ENCODE data around the gene OR5K4. TPM values are rescaled to one million over a fixed set of nuclear protein-coding genes. Genes with fewer than 3 reads are reported as not detected.

OR5K4 gene
- total and polyA plus RNA-seq, 7 experiments from 2014 or later, result not detected

GRCh38 chr3:98326945-98327344, 26.7 kb upstream of the OR5K4 start:
- no peaks in the 10 kb centered on the region for H3K4me1 ChIP-seq (ENCODE audit: control insufficient read depth in 2 of 2, insufficient read depth in 2 of 2, low read length in 2 of 2)
- ChIA-PET CTCF (interaction anchor here (0.6 kb wide), 1 partner anchor 1579 kb away, joined by 3 read pairs; no protein-coding TSS in a partner anchor), POLR2A (no interaction called here)
- Mint-ChIP-seq H3K27ac (peak overlapping the region in 1 of 9 donors; percentile 21), H3K4me1 (peaks cover 0 to 21% (median 0%) of the 10 kb centered on the region in 7 donors), H3K36me3 (no peaks in the 10 kb centered on the region), H3K27me3 (peaks cover 15 to 54% (median 25%) of the 10 kb centered on the region in 5 donors), H3K9me3 (no peaks in the 10 kb centered on the region), H3K4me3 (no peak overlapping the region)
- no peak overlapping the region for H3K27ac ChIP-seq (ENCODE audit: low read depth, low read length)
- H3K27me3 ChIP-seq (ENCODE audit: control insufficient read depth in 2 of 2, insufficient read depth in 2 of 2, low read length in 2 of 2), result no peaks in the 10 kb centered on the region
- ATAC-seq (no peak), DNase-seq (no peak)
- H3K4me3 ChIP-seq (ENCODE audit: low read length), result no peak overlapping the region
- no peaks in the 10 kb centered on the region for H3K9me3 ChIP-seq (ENCODE audit: control insufficient read depth in 2 of 3, low read length in 3 of 3)
- H3K36me3 ChIP-seq (ENCODE audit: control insufficient read depth in 2 of 3, insufficient read depth in 3 of 3, low read length in 3 of 3), result no peaks in the 10 kb centered on the region
- intact Hi-C loops (cut with micrococcal nuclease), result loop anchor here in 1 of 2 donors (5.0 kb wide), 2 partner anchors 245 to 485 kb away; no protein-coding TSS in a partner anchor

DNA sequence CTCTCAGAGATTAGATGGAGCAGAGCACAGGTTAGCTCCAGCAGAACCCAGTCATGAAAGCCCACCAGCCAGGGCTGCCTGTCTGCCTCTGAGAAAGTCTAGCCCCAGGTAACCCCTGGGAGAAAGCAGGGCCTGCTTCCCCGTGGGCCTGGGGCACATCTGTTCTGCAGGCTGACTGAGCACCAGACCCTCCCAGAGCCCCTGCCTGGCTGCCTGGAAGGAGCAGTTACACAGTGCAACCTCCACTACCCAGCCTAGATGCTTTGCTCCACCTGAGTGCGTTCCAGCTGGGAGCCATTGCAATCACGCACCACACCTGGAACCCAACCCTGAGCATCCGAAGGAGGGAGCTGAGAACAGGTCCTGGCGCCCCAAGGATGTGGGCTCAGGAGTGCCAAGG, 24.7 kb upstream of the OR5K4 start:
- Mint-ChIP-seq H3K9me3 (no peaks in the 10 kb centered on the region), H3K36me3 (no peaks in the 10 kb centered on the region)

GRCh38 chr3:98329392-98330124, 24.1 kb upstream of the OR5K4 start:
- Histone ChIP-seq H3K4me3 (ENCODE audit: low read length) (no peak overlapping the region), H3K4me1 (ENCODE audit: control insufficient read depth in 2 of 2, insufficient read depth in 2 of 2, low read length in 2 of 2) (no peaks in the 10 kb centered on the region), H3K36me3 (ENCODE audit: control insufficient read depth in 2 of 3, insufficient read depth in 3 of 3, low read length in 3 of 3) (no peaks in the 10 kb centered on the region), H3K27me3 (ENCODE audit: control insufficient read depth in 2 of 2, insufficient read depth in 2 of 2, low read length in 2 of 2) (no peaks in the 10 kb centered on the region), H3K9me3 (ENCODE audit: control insufficient read depth in 2 of 3, low read length in 3 of 3) (no peaks in the 10 kb centered on the region), H3K27ac (ENCODE audit: low read depth, low read length) (no peak overlapping the region)
- ATAC-seq (peak; percentile 83), DNase-seq (peak in 8 of 9 donors; percentile 9 to 48 (median 34))
- H3K4me1 Mint-ChIP-seq, result peaks cover 0 to 25% (median 0%) of the 10 kb centered on the region in 7 donors
- peaks cover 16 to 66% (median 32%) of the 10 kb centered on the region in 5 donors for H3K27me3 Mint-ChIP-seq
- H3K9me3 Mint-ChIP-seq, result no peaks in the 10 kb centered on the region
- H3K36me3 Mint-ChIP-seq, result no peaks in the 10 kb centered on the region
- ChIA-PET POLR2A (interaction anchor here (1.0 kb wide), 1 partner anchor 290 kb away, joined by 3 read pairs; no protein-coding TSS in a partner anchor), CTCF (interaction anchor here (1.0 to 3.6 kb wide), 7 partner anchors 9 to 297 kb away, joined by 3 to 19 read pairs (median 4); no protein-coding TSS in a partner anchor)
- H3K27ac Mint-ChIP-seq, result peak overlapping the region in 1 of 9 donors; percentile 8
- intact Hi-C loops (cut with micrococcal nuclease), result loop anchor here (1.0 to 5.0 kb wide), 6 partner anchors 141 to 536 kb away; partner anchors contain the start of gene CPOX (in 1 of the 2)
- no peak overlapping the region for H3K4me3 Mint-ChIP-seq

More for the DNA sequence above, 24.7 kb upstream of the OR5K4 start:
- POLR2A ChIA-PET, result interaction anchor here (1.0 kb wide), 1 partner anchor 289 kb away, joined by 3 read pairs; no protein-coding TSS in a partner anchor
- DNase-seq (no peak), ATAC-seq (no peak)
- H3K27ac Mint-ChIP-seq, result no peak overlapping the region
- H3K9me3 ChIP-seq (ENCODE audit: control insufficient read depth in 2 of 3, low read length in 3 of 3), result no peaks in the 10 kb centered on the region
- CTCF ChIA-PET, result interaction anchor here (3.6 kb wide), 1 partner anchor 290 kb away, joined by 19 read pairs; no protein-coding TSS in a partner anchor
- H3K4me1 Mint-ChIP-seq, result peaks cover 0 to 25% (median 0%) of the 10 kb centered on the region in 7 donors
- H3K27me3 ChIP-seq (ENCODE audit: control insufficient read depth in 2 of 2, insufficient read depth in 2 of 2, low read length in 2 of 2), result no peaks in the 10 kb centered on the region
- intact Hi-C loops (cut with micrococcal nuclease), result loop anchor here (1.0 to 5.0 kb wide), 5 partner anchors 141 to 536 kb away; no protein-coding TSS in a partner anchor
- H3K36me3 ChIP-seq (ENCODE audit: control insufficient read depth in 2 of 3, insufficient read depth in 3 of 3, low read length in 3 of 3), result no peaks in the 10 kb centered on the region
- peaks cover 16 to 60% (median 32%) of the 10 kb centered on the region in 5 donors for H3K27me3 Mint-ChIP-seq
- no peak overlapping the region for H3K4me3 ChIP-seq (ENCODE audit: low read length)
- H3K27ac ChIP-seq (ENCODE audit: low read depth, low read length), result no peak overlapping the region
- H3K4me1 ChIP-seq (ENCODE audit: control insufficient read depth in 2 of 2, insufficient read depth in 2 of 2, low read length in 2 of 2), result no peaks in the 10 kb centered on the region
- no peak overlapping the region for H3K4me3 Mint-ChIP-seq

DNA sequence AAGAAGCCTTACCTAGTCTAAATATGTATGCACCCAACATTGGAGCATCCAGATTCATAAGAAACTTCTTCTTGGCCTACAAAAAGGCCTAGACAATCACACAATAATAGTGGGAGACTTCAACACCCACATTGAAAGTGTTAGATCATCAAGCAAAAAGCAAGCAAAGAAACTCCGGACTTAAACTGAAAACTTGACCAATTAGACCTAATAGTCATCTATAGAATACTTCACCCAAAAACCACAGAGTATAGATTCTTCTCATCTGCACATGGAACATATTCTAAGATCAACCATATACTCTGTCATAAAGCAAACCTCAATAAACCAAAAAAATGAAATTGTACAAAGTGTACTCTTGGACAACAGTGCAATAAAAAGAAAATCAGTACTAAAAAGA, 22.3 kb upstream of the OR5K4 start:
- H3K4me1 Mint-ChIP-seq, result peaks cover 0 to 25% (median 0%) of the 10 kb centered on the region in 7 donors
- intact Hi-C loops (cut with micrococcal nuclease), result loop anchor here in 1 of 2 donors (5.0 kb wide), 1 partner anchor 261 kb away; the partner anchor contains the start of gene CPOX
- Histone ChIP-seq H3K27me3 (ENCODE audit: control insufficient read depth in 2 of 2, insufficient read depth in 2 of 2, low read length in 2 of 2) (no peaks in the 10 kb centered on the region), H3K4me1 (ENCODE audit: control insufficient read depth in 2 of 2, insufficient read depth in 2 of 2, low read length in 2 of 2) (no peaks in the 10 kb centered on the region), H3K27ac (ENCODE audit: low read depth, low read length) (no peak overlapping the region), H3K36me3 (ENCODE audit: control insufficient read depth in 2 of 3, insufficient read depth in 3 of 3, low read length in 3 of 3) (no peaks in the 10 kb centered on the region), H3K9me3 (ENCODE audit: control insufficient read depth in 2 of 3, low read length in 3 of 3) (no peaks in the 10 kb centered on the region), H3K4me3 (ENCODE audit: low read length) (no peak overlapping the region)
- H3K27me3 Mint-ChIP-seq, result peaks cover 6 to 65% (median 32%) of the 10 kb centered on the region in 5 donors
- no peak overlapping the region for H3K4me3 Mint-ChIP-seq
- CTCF ChIA-PET, result no interaction called here
- ATAC-seq, result no peak
- no peak overlapping the region for H3K27ac Mint-ChIP-seq
- no peaks in the 10 kb centered on the region for H3K36me3 Mint-ChIP-seq
- H3K9me3 Mint-ChIP-seq, result no peaks in the 10 kb centered on the region
- DNase-seq, result no peak
- POLR2A ChIA-PET, result no interaction called here

GRCh38 chr3:98333989-98334606, 19.6 kb upstream of the OR5K4 start:
- Histone ChIP-seq H3K27me3 (ENCODE audit: control insufficient read depth in 2 of 2, insufficient read depth in 2 of 2, low read length in 2 of 2) (no peaks in the 10 kb centered on the region), H3K36me3 (ENCODE audit: control insufficient read depth in 2 of 3, insufficient read depth in 3 of 3, low read length in 3 of 3) (no peaks in the 10 kb centered on the region), H3K27ac (ENCODE audit: low read depth, low read length) (no peak overlapping the region), H3K9me3 (ENCODE audit: control insufficient read depth in 2 of 3, low read length in 3 of 3) (no peaks in the 10 kb centered on the region), H3K4me3 (ENCODE audit: low read length) (no peak overlapping the region), H3K4me1 (ENCODE audit: control insufficient read depth in 2 of 2, insufficient read depth in 2 of 2, low read length in 2 of 2) (no peaks in the 10 kb centered on the region)
- intact Hi-C loops (cut with micrococcal nuclease), result loop anchor here (1.0 to 5.0 kb wide), 2 partner anchors 239 to 258 kb away; partner anchors contain the start of gene CPOX (in 1 of the 2)
- H3K4me3 Mint-ChIP-seq, result no peak overlapping the region
- no peak overlapping the region for H3K27ac Mint-ChIP-seq
- H3K4me1 Mint-ChIP-seq, result peaks cover 0 to 10% (median 0%) of the 10 kb centered on the region in 7 donors
- ChIA-PET CTCF (interaction anchor here (1.1 to 1.8 kb wide), 2 partner anchors 294 to 296 kb away, joined by 3 to 5 read pairs; no protein-coding TSS in a partner anchor), POLR2A (no interaction called here)
- no peaks in the 10 kb centered on the region for H3K36me3 Mint-ChIP-seq
- peaks cover 6 to 75% (median 31%) of the 10 kb centered on the region in 5 donors for H3K27me3 Mint-ChIP-seq
- no peak for ATAC-seq
- no peaks in the 10 kb centered on the region for H3K9me3 Mint-ChIP-seq
- DNase-seq, result no peak

DNA sequence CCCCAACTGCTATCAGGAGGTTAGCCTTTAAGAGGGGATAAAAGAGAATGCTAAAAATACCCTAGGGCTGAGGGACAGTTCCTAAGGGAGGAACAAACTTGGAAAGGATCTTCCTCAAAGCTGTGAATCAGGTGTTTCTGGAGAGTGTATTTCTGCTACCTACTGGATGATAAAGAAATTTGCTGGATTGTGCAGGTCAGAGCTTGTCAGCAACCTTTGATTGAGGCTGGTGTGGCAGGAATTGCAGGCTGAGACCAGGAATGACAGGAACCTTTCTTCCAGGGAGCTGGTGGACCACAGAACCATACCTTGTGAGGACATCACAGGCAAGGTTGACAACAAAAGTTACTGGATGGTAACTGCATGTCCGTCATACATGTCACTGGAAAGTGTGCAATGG, 14.6 kb upstream of the OR5K4 start:
- H3K9me3 Mint-ChIP-seq, result no peaks in the 10 kb centered on the region
- ATAC-seq, result no peak
- intact Hi-C loops (cut with micrococcal nuclease), result no loop called here
- H3K27me3 Mint-ChIP-seq, result peaks cover 4 to 66% (median 9%) of the 10 kb centered on the region in 5 donors
- H3K27ac ChIP-seq (ENCODE audit: low read depth, low read length), result no peak overlapping the region
- DNase-seq, result no peak
- no peaks in the 10 kb centered on the region for H3K9me3 ChIP-seq (ENCODE audit: control insufficient read depth in 2 of 3, low read length in 3 of 3)
- CTCF ChIA-PET, result interaction anchor here (0.7 kb wide), 1 partner anchor 94 kb away, joined by 3 read pairs; no protein-coding TSS in a partner anchor
- H3K4me1 ChIP-seq (ENCODE audit: control insufficient read depth in 2 of 2, insufficient read depth in 2 of 2, low read length in 2 of 2), result no peaks in the 10 kb centered on the region
- H3K36me3 ChIP-seq (ENCODE audit: control insufficient read depth in 2 of 3, insufficient read depth in 3 of 3, low read length in 3 of 3), result no peaks in the 10 kb centered on the region
- H3K4me3 Mint-ChIP-seq, result no peak overlapping the region
- no peak overlapping the region for H3K27ac Mint-ChIP-seq
- peaks cover 0 to 5% (median 0%) of the 10 kb centered on the region in 5 donors for H3K36me3 Mint-ChIP-seq
- no peak overlapping the region for H3K4me3 ChIP-seq (ENCODE audit: low read length)
- H3K4me1 Mint-ChIP-seq, result peaks cover 0 to 4% (median 0%) of the 10 kb centered on the region in 7 donors
- POLR2A ChIA-PET, result no interaction called here
- H3K27me3 ChIP-seq (ENCODE audit: control insufficient read depth in 2 of 2, insufficient read depth in 2 of 2, low read length in 2 of 2), result no peaks in the 10 kb centered on the region

Measured in naive thymus-derived CD4-positive, alpha-beta T cell (primary cell).